Dedifferentiated amniotic fluid mesenchymal stem cell (primary cell): ENCODE data around the gene RELB.

Experiments used
- DNase-seq: peaks from one replicate; pipeline ENCODE4 v3.0.0-alpha.2; 2016; ENCODE audit errors: extremely low spot score

Gene RELB

DNA sequence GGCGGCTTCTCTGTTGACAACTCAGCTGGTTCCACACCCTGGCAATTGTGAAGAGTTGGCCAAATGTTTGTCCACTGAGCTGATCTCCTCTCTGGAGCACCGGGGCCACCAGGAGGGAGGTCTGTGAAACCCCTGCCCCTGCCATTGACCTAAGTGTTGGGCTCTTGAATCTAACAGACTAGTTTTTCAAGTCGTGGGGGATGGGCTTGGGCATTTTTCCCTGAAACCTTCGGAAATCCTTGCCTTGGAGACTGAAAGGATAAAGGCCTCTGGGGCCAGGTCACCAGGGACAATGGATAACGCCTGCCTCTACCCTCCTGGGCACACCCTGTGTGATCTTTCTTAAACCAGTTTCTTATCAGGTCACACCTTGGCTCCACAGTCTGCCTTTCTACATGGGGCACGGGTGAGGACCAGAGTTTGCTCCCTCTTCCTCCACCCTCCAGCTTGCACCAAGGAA is 78.7 kb downstream of the RELB start:
- no peak for DNase-seq

DNA sequence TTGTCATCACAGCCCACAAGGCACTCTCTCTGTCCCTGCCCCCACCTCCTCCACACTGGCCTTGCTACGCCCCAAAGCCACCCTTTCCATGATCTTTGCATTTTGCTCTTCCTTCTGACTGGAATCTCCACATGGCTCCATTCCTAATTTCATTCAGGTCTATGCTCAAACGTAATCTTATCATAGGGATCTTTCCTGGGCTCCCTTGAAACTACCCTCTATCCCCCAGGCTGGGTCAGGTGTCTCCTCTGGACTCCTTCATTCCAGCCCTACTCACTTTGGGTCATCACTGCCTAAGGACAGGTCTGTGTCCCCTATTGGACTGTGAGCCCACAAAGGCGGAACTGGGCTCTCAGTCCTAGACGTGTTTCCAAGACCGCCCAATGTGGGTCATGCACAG is 80.9 kb downstream of the RELB start:
- DNase-seq = no peak

DNA sequence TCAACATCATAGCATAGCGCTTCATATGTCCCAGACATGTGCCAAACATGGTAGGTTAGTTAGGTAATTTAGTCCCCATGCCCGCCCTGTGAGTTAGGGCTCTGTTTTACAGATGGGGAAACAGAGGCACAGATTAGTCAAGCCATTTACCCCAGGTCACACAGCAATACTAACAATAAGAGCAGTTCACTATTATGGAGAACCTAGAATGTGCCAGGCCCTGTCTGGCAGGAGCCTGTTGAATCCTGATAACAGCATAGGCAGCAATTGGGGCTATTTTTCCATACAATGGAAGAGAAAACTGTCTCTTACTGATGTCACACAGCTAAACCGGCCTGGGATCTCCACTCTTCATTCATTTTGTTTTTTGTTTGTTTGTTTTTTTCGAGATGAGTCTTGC is 85.2 kb downstream of the RELB start:
- DNase-seq = no peak

DNA sequence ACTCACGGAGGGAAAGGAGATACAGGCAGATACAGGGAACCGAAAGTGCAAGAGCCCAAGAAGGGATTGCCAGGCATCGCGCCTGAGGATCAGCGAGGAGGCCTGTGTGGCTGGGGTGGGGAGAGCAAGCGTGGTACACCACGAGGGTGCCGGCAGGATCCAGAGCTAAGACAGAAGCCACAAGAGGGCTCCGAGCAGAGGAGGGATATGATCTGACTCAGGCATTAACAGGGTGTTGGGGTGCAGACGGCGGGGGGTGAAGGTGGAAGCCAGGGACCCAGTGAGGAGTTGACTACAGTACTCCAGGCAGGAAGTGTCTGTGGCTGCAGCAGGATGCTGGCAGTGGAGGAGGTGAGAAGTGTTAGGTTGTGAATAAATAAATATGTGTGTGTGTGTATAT is 86.3 kb downstream of the RELB start:
- no peak for DNase-seq
